NT2/D1 (cell line): Measurements from ENCODE around the gene NIT2.

Source experiments
- DNase-seq: peaks from one replicate; pipeline ENCODE4 v3.0.0-alpha.2; 2011; ENCODE audit warnings: low read depth, low spot score
- H3K27me3 ChIP-seq: 2 replicates; pipeline ENCODE4 v1.6.0; 2011; ENCODE audit warnings: mild to moderate bottlenecking; ENCODE audit not compliant: insufficient read length, insufficient read depth
- H3K36me3 ChIP-seq: 2 replicates; pipeline ENCODE4 v1.6.1; 2011; ENCODE audit warnings: mild to moderate bottlenecking, low read length, mixed read lengths; ENCODE audit not compliant: insufficient read depth, insufficient read length
- H3K4me1 ChIP-seq: 2 replicates; pipeline ENCODE4 v1.5.1; 2011; ENCODE audit not compliant: insufficient read depth, insufficient read length
- H3K4me3 ChIP-seq: 2 replicates; pipeline ENCODE4 v1.5.1; 2011; ENCODE audit warnings: low read depth; ENCODE audit not compliant: insufficient read length
- H3K9ac ChIP-seq: 2 replicates; pipeline ENCODE4 v1.6.0; 2011; ENCODE audit warnings: low read depth; ENCODE audit not compliant: insufficient read length
- H3K9me3 ChIP-seq: 2 replicates; pipeline ENCODE4 v1.5.1; 2011; ENCODE audit warnings: mild to moderate bottlenecking, low read length; ENCODE audit not compliant: insufficient read depth
- SUZ12 ChIP-seq: IDR thresholded peaks from 2 replicates; pipeline ENCODE4 v1.6.1; 2011; ENCODE audit not compliant: insufficient read length, insufficient read depth; ENCODE audit errors: extremely low read depth
- YY1 ChIP-seq: IDR thresholded peaks from 2 replicates; pipeline ENCODE4 v1.6.1; 2011; ENCODE audit not compliant: insufficient read length, insufficient read depth
- ZNF274 ChIP-seq: IDR thresholded peaks from 2 replicates; pipeline ENCODE4 v1.6.1; 2011; ENCODE audit warnings: mild to moderate bottlenecking, low read depth, low read length

The NIT2 gene

GRCh38 chr3:100403362-100404249, 69.0 kb downstream of the NIT2 start:
- H3K9ac ChIP-seq: peak overlapping the region; percentile 53
- DNase-seq: no peak
- no peaks in the 10 kb centered on the region for H3K4me1 ChIP-seq
- TF ChIP-seq YY1: peak; percentile 44
- no peak for TF ChIP-seq ZNF274
- H3K36me3 ChIP-seq: peaks cover 8% of the 10 kb centered on the region
- H3K9me3 ChIP-seq: peaks cover 13% of the 10 kb centered on the region; the same call in 1 of the 2 replicates
- H3K27me3 ChIP-seq: no peaks in the 10 kb centered on the region
- H3K4me3 ChIP-seq: peak overlapping the region; percentile 85

- Histone ChIP-seq H3K9ac (no peak overlapping the region), H3K4me3 (peak overlapping the region; percentile 85)
- no peak for DNase-seq
Observed at GRCh38 chr3:100404250-100404548, 69.6 kb downstream of the NIT2 start.

GRCh38 chr3:100407164-100407563, 72.6 kb downstream of the NIT2 start:
- DNase-seq: no peak
- Histone ChIP-seq H3K9ac (no peak overlapping the region), H3K4me1 (no peaks in the 10 kb centered on the region), H3K4me3 (no peak overlapping the region), H3K9me3 (peaks cover 13% of the 10 kb centered on the region; the same call in 1 of the 2 replicates), H3K36me3 (peaks cover 10% of the 10 kb centered on the region), H3K27me3 (no peaks in the 10 kb centered on the region)
- TF ChIP-seq ZNF274: no peak
- TF ChIP-seq YY1: no peak
- TF ChIP-seq SUZ12: no peak

More at GRCh38 chr3:100404250-100404548, 69.6 kb downstream of the NIT2 start:
- peaks cover 7% of the 10 kb centered on the region for H3K36me3 ChIP-seq
- H3K9me3 ChIP-seq: peaks cover 13% of the 10 kb centered on the region; the same call in 1 of the 2 replicates
- no peaks in the 10 kb centered on the region for H3K4me1 ChIP-seq
- H3K27me3 ChIP-seq: no peaks in the 10 kb centered on the region
- TF ChIP-seq ZNF274 (no peak), SUZ12 (no peak), YY1 (no peak)

DNA sequence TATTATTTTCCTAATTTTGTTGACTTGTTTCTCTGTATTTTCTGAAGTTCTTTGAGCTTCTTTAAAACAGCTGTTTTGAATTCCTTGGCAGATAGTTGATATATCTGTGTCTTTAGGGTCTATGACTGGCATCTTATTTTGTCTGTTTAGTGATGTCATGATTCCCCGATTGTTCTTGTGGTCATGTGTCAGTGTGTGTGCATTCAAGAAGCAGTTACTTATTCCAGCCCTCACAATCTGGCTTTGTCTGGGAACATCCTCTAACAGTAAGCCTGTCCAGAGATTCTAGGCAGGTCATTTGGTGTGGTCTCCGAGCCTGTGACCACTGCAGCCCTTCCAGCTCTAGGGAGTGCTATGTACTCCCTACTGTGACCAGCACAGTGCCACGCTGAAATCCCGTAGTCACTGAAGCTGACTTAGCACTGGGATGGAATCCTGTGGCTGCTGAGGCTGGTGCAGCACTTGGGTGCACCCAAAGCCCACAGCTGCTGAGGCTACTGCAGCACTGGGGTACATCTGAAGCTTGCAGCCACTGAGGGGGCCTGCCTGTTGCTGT, 73.5 kb downstream of the NIT2 start:
- no peak overlapping the region for H3K4me3 ChIP-seq
- peaks cover 11% of the 10 kb centered on the region for H3K36me3 ChIP-seq
- peaks cover 13% of the 10 kb centered on the region; the same call in 1 of the 2 replicates for H3K9me3 ChIP-seq
- no peak for DNase-seq
- TF ChIP-seq SUZ12 (no peak), YY1 (no peak), ZNF274 (no peak)
- H3K4me1 ChIP-seq: no peaks in the 10 kb centered on the region
- H3K27me3 ChIP-seq: no peaks in the 10 kb centered on the region
- H3K9ac ChIP-seq: no peak overlapping the region
